Measurements from ENCODE around the gene TMOD3. TPM values are rescaled to one million over a fixed set of nuclear protein-coding genes. Genes with fewer than 3 reads are reported as not detected.

TMOD3 gene
- total and polyA plus RNA-seq, 2 donors (not counting 3 experiments of a cell fraction or from before 2014, with no cell fraction given) = 10.4 to 64.3 TPM

- peaks cover 53% of the 10 kb centered on the region for H3K79me2 ChIP-seq (ENCODE audit: control insufficient read depth, insufficient read depth, low read length)
- intact Hi-C loops (cut with micrococcal nuclease) = no loop called here
- dilution Hi-C loops (cut with MboI; ENCODE audit: extremely low pct_ligation_motif_present, low sequenced_read_pairs) = no loop called here
These were observed 35.9 kb downstream of the TMOD3 start for GRCh38 chr15:51865317-51865716.

GRCh38 chr15:51866161-51866560, 36.7 kb downstream of the TMOD3 start:
- ChIA-PET CTCF (interaction anchor here (1.2 to 1.3 kb wide), 2 partner anchors 22 to 90 kb away, joined by 3 read pairs; no protein-coding TSS in a partner anchor), POLR2A (interaction anchor here (0.6 kb wide), 1 partner anchor 28 kb away, joined by 3 read pairs; no protein-coding TSS in a partner anchor)
- Histone ChIP-seq H3K4me3 (replicated peaks in 1 of 3; ENCODE audit: insufficient read depth in 1 of 3, low read depth in 1 of 3, low read length in 3 of 3) (no peak overlapping the region), H3K4me2 (ENCODE audit: insufficient read depth, low read length) (no peak overlapping the region), H3K9me3 (replicated peaks; ENCODE audit: control insufficient read depth, insufficient read depth, low read length) (no peaks in the 10 kb centered on the region), H4K20me1 (replicated peaks; ENCODE audit: control insufficient read depth, extremely low read depth, insufficient read depth, low read length) (peaks cover 3% of the 10 kb centered on the region), H3K36me3 (ENCODE audit: control insufficient read depth in 2 of 2, extremely low read depth in 1 of 2, insufficient read depth in 2 of 2, low read length in 2 of 2) (peaks cover 6 to 8% of the 10 kb centered on the region in 2 experiments), H3K9ac (replicated peaks; ENCODE audit: extremely low read depth, insufficient read depth, low read length) (no peak overlapping the region), H3K27ac (ENCODE audit: insufficient read depth, low read depth, low read length) (no peak overlapping the region), H2AFZ (ENCODE audit: low read depth, low read length) (no peak overlapping the region), H3K4me1 (ENCODE audit: control insufficient read depth, extremely low read depth, insufficient read depth, low read length) (peaks cover 17% of the 10 kb centered on the region), H3K9me1 (replicated peaks; ENCODE audit: control insufficient read depth, extremely low read depth, insufficient read depth, low read length) (no peaks in the 10 kb centered on the region), H3K27me3 (ENCODE audit: control insufficient read depth in 2 of 2, insufficient read depth in 2 of 2, low read length in 2 of 2) (no peaks in the 10 kb centered on the region), H3K79me2 (ENCODE audit: control insufficient read depth, insufficient read depth, low read length) (peaks cover 48% of the 10 kb centered on the region)
- TF ChIP-seq MYC (IDR thresholded peaks at IDR 0.05; ENCODE audit: low read depth, low read length) = no peak
- no peak for TF ChIP-seq EZH2 (IDR thresholded peaks at IDR 0.05; ENCODE audit: borderline replicate concordance, low read depth, low read length, severe bottlenecking)
- TF ChIP-seq MAX (IDR thresholded peaks at IDR 0.05; ENCODE audit: insufficient read depth, insufficient read length) = no peak
- no peak for TF ChIP-seq FOS (IDR thresholded peaks at IDR 0.05; ENCODE audit: borderline replicate concordance, insufficient read depth, low read length)
- TF ChIP-seq POLR2AphosphoS5 (IDR thresholded peaks at IDR 0.05; ENCODE audit: insufficient read depth, low read depth, low read length) = no peak
- intact Hi-C loops (cut with micrococcal nuclease) (no loop called here), dilution Hi-C loops (cut with MboI; ENCODE audit: extremely low pct_ligation_motif_present, low sequenced_read_pairs) (no loop called here)
- no TSS peak for BruUV-seq (replicated peaks)
- FAIRE-seq (no peak), DNase-seq (ENCODE audit: low read depth, low spot score) (no peak)

More at GRCh38 chr15:51865317-51865716, 35.9 kb downstream of the TMOD3 start:
- Histone ChIP-seq H3K9me1 (replicated peaks; ENCODE audit: control insufficient read depth, extremely low read depth, insufficient read depth, low read length) (no peaks in the 10 kb centered on the region), H2AFZ (ENCODE audit: low read depth, low read length) (no peak overlapping the region), H3K36me3 (ENCODE audit: control insufficient read depth in 2 of 2, extremely low read depth in 1 of 2, insufficient read depth in 2 of 2, low read length in 2 of 2) (peaks cover 6% of the 10 kb centered on the region in 2 experiments), H3K9me3 (replicated peaks; ENCODE audit: control insufficient read depth, insufficient read depth, low read length) (no peaks in the 10 kb centered on the region), H3K4me2 (ENCODE audit: insufficient read depth, low read length) (no peak overlapping the region), H3K27me3 (ENCODE audit: control insufficient read depth in 2 of 2, insufficient read depth in 2 of 2, low read length in 2 of 2) (no peaks in the 10 kb centered on the region), H3K9ac (replicated peaks; ENCODE audit: extremely low read depth, insufficient read depth, low read length) (no peak overlapping the region), H3K27ac (ENCODE audit: insufficient read depth, low read depth, low read length) (no peak overlapping the region), H3K4me3 (replicated peaks in 1 of 3; ENCODE audit: insufficient read depth in 1 of 3, low read depth in 1 of 3, low read length in 3 of 3) (no peak overlapping the region), H4K20me1 (replicated peaks; ENCODE audit: control insufficient read depth, extremely low read depth, insufficient read depth, low read length) (peaks cover 4% of the 10 kb centered on the region), H3K4me1 (ENCODE audit: control insufficient read depth, extremely low read depth, insufficient read depth, low read length) (peaks cover 17% of the 10 kb centered on the region)
- TF ChIP-seq MAX (IDR thresholded peaks at IDR 0.05; ENCODE audit: insufficient read depth, insufficient read length) (no peak), JUN (IDR thresholded peaks at IDR 0.05; ENCODE audit: borderline replicate concordance, insufficient read depth, insufficient read length, low read depth) (no peak), FOS (IDR thresholded peaks at IDR 0.05; ENCODE audit: borderline replicate concordance, insufficient read depth, low read length) (no peak)
- BruUV-seq (replicated peaks) = no TSS peak
- CTCF ChIA-PET = interaction anchor here (1.2 to 1.3 kb wide), 2 partner anchors 23 to 89 kb away, joined by 3 read pairs; no protein-coding TSS in a partner anchor
- no peak for FAIRE-seq
- POLR2A ChIA-PET = no interaction called here
- no peak for DNase-seq (ENCODE audit: low read depth, low spot score)
